Osteocyte (in vitro differentiated cells): ENCODE measurements around the gene TMEM164. TPM values are rescaled to one million over a fixed set of nuclear protein-coding genes. Genes with fewer than 3 reads are reported as not detected.

Experiments used
- DNase-seq: peaks from one replicate; pipeline ENCODE4 v3.0.0; 2021; ENCODE audit warnings: mixed read lengths; ENCODE audit not compliant: unreplicated experiment; ENCODE audit errors: extremely low spot score
- H3K27ac Mint-ChIP-seq: one replicate; pipeline ENCODE4 v1.8.0; 2021; ENCODE audit warnings: mild to moderate bottlenecking, mixed read lengths; ENCODE audit not compliant: unreplicated experiment
- H3K27me3 Mint-ChIP-seq: one replicate; pipeline ENCODE4 v1.8.0; 2021; ENCODE audit warnings: mixed read lengths; ENCODE audit not compliant: unreplicated experiment
- H3K36me3 Mint-ChIP-seq: one replicate; pipeline ENCODE4 v1.8.0; 2021; ENCODE audit warnings: mixed read lengths; ENCODE audit not compliant: unreplicated experiment
- H3K4me1 Mint-ChIP-seq: one replicate; pipeline ENCODE4 v1.8.0; 2021; ENCODE audit warnings: mixed read lengths; ENCODE audit not compliant: unreplicated experiment
- H3K4me3 Mint-ChIP-seq: one replicate; pipeline ENCODE4 v1.8.0; 2021; ENCODE audit warnings: mild to moderate bottlenecking, moderate library complexity, mixed read lengths; ENCODE audit not compliant: unreplicated experiment
- H3K9me3 Mint-ChIP-seq: one replicate; pipeline ENCODE4 v1.8.0; 2021; ENCODE audit warnings: mixed read lengths; ENCODE audit not compliant: unreplicated experiment
- total RNA-seq: library from RNA; stranded (reverse); gene quantifications from 2 replicates; pipeline ENCODE4 v1.2.1, GENCODE V29; 2021
- TF ChIP-seq, protein P1 (sequence below): fragments of 200-600 bp; sonication (generic); IDR thresholded peaks from 2 replicates; pipeline ENCODE4 v1.5.0; 2021; ENCODE audit warnings: antibody characterized with exemption, mild to moderate bottlenecking, moderate library complexity

The TMEM164 gene
- total RNA-seq, 1 donor from 2014 or later, result 12.9 TPM

DNA sequence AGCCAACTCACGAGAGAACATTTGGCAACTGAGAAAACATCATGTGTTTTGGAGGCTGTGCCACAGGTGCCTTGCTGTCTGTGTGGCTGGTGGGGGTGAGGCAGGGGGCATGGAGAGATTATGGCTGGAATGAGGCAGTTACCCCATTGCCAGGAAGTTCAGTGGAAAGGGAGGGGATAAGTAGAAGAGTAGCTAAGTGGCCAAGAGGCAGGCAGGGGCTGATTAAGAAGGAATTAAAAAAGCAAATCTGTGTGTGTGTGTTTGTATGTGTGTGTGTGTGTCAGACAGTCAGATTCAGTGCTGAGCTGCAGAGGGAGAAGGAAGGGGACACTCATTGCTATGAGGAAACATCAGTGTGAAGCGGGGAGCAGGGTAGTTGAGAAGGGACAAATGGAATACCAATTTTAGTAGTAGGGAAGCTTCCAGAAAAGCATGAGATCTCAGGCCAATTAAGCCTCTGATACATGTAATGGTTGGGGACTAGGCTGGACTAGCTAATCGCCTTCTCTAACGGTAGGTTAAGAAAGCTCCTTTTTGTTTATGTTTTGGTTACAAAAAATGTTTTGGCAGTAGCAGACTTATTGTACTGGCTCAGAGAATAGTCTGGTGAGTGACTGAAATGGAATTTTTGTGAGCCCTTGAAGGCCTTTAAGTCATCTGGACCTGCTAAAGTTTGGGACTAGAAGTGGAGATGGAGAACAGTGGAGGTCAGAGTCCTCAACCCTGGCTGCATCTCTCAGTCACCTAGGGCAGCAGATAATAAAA, 18.5 kb downstream of the TMEM164 start:
- no peak for DNase-seq
- Mint-ChIP-seq H3K36me3 (no peaks in the 10 kb centered on the region), H3K27ac (no peak overlapping the region), H3K4me1 (peaks cover 11% of the 10 kb centered on the region), H3K4me3 (no peak overlapping the region), H3K9me3 (no peaks in the 10 kb centered on the region), H3K27me3 (no peaks in the 10 kb centered on the region)
- TF ChIP-seq, protein P1, sequence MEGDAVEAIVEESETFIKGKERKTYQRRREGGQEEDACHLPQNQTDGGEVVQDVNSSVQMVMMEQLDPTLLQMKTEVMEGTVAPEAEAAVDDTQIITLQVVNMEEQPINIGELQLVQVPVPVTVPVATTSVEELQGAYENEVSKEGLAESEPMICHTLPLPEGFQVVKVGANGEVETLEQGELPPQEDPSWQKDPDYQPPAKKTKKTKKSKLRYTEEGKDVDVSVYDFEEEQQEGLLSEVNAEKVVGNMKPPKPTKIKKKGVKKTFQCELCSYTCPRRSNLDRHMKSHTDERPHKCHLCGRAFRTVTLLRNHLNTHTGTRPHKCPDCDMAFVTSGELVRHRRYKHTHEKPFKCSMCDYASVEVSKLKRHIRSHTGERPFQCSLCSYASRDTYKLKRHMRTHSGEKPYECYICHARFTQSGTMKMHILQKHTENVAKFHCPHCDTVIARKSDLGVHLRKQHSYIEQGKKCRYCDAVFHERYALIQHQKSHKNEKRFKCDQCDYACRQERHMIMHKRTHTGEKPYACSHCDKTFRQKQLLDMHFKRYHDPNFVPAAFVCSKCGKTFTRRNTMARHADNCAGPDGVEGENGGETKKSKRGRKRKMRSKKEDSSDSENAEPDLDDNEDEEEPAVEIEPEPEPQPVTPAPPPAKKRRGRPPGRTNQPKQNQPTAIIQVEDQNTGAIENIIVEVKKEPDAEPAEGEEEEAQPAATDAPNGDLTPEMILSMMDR, result no peak

- Mint-ChIP-seq H3K36me3 (no peaks in the 10 kb centered on the region), H3K27me3 (no peaks in the 10 kb centered on the region), H3K4me1 (peaks cover 12% of the 10 kb centered on the region), H3K9me3 (no peaks in the 10 kb centered on the region), H3K27ac (no peak overlapping the region), H3K4me3 (no peak overlapping the region)
- DNase-seq, result no peak
- TF ChIP-seq, protein P1, result no peak
These were observed 19.9 kb downstream of the TMEM164 start for GRCh38 chrX:110022599-110023448.

DNA sequence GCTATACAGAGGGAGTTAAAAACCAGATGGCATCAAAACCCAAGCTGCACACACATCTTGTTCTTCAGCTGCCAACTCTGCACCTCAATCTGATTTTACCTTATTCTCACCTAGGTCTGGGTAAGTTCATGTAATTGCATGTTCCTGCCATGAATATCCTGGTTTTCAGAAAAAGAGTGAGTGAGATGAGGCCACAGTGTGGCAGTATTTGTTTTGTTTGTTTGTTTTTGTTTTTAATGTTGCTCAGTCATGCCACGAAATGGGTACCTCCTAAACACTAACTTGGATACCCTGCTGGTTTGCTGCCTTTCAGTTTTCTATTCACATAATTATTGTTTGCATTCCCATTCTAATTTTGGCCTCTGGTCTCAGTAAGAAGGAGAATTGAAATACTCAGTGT, 22.5 kb downstream of the TMEM164 start:
- H3K4me3 Mint-ChIP-seq, result no peak overlapping the region
- no peaks in the 10 kb centered on the region for H3K9me3 Mint-ChIP-seq
- no peaks in the 10 kb centered on the region for H3K27me3 Mint-ChIP-seq
- peaks cover 12% of the 10 kb centered on the region for H3K4me1 Mint-ChIP-seq
- no peaks in the 10 kb centered on the region for H3K36me3 Mint-ChIP-seq
- TF ChIP-seq, protein P1, result no peak
- DNase-seq, result no peak
- H3K27ac Mint-ChIP-seq, result no peak overlapping the region

- Mint-ChIP-seq H3K27ac (peak overlapping the region; percentile 48), H3K4me3 (no peak overlapping the region), H3K27me3 (no peaks in the 10 kb centered on the region), H3K36me3 (no peaks in the 10 kb centered on the region), H3K9me3 (no peaks in the 10 kb centered on the region), H3K4me1 (peaks cover 12% of the 10 kb centered on the region)
- TF ChIP-seq, protein P1, result no peak
- no peak for DNase-seq
These were observed 23.4 kb downstream of the TMEM164 start for GRCh38 chrX:110026099-110026844.
